HFFc6 (cell line): ENCODE data around the gene OSBPL2. TPM values are rescaled to one million over a fixed set of nuclear protein-coding genes. Genes with fewer than 3 reads are reported as not detected.

Experiments used
- DNase-seq: peaks from one replicate; pipeline ENCODE4 v3.0.0-alpha.2; 2018
- H3K27ac Mint-ChIP-seq: 2 replicates; pipeline ENCODE4 v1.8.0; 2020; ENCODE audit warnings: mild to moderate bottlenecking, mixed read lengths
- H3K27me3 Mint-ChIP-seq: 2 replicates; pipeline ENCODE4 v1.8.0; 2021; ENCODE audit warnings: mild to moderate bottlenecking, moderate library complexity, mixed read lengths; ENCODE audit not compliant: insufficient read depth
- H3K36me3 Mint-ChIP-seq: 2 replicates; pipeline ENCODE4 v1.8.0; 2021; ENCODE audit warnings: low read depth, mixed read lengths
- H3K4me1 Mint-ChIP-seq: 2 replicates; pipeline ENCODE4 v1.8.0; 2020; ENCODE audit warnings: low read depth, mixed read lengths
- H3K4me3 Mint-ChIP-seq: 2 replicates; pipeline ENCODE4 v1.8.0; 2020; ENCODE audit warnings: mild to moderate bottlenecking, moderate library complexity, mixed read lengths
- H3K9me3 Mint-ChIP-seq: 2 replicates; pipeline ENCODE4 v1.8.0; 2020; ENCODE audit warnings: mild to moderate bottlenecking, mixed read lengths
- total RNA-seq, 6 experiments: library from RNA; stranded (reverse); fragmentation: NEBNext Ultra II Directional; extraction: Animal tissue kit (Norgen Biotek cat#: 25700); gene quantifications; 2 replicates in 1 of 6; 3 replicates in 5 of 6; pipeline ENCODE4 v1.2.3, GENCODE V29; 2021
- TF ChIP-seq, protein P1 (sequence below): fragments of 200-600 bp; sonication (generic); IDR thresholded peaks from 2 replicates; pipeline ENCODE4 v1.5.0; 2021; ENCODE audit warnings: antibody characterized with exemption, mild to moderate bottlenecking

Gene OSBPL2
- total RNA-seq, 6 experiments from 2014 or later, result 32.2 to 37.6 (median 33.5) TPM

DNA sequence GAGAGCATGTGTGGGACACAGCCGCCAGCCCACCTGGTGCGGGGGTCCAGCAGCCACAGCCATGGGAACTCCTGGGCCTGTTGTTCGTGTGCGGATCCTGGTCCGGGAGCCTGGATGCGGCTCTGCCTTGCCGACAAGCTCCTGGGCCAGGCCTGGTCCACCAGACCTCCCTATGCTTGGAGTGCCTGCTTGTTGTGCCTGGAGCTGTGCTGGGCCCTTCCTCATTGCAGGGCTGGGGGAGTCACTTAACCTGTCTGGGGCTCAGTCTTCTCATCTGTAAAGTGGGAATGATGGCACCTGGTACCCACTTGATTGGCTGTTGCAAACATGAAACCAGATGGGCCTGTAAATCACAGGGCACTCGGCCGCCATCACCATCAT is 2.6 kb upstream of the OSBPL2 start:
- Mint-ChIP-seq H3K27ac (no peak overlapping the region), H3K9me3 (peaks cover 4% of the 10 kb centered on the region; the same call in 1 of the 2 replicates), H3K4me1 (peaks cover 12% of the 10 kb centered on the region), H3K36me3 (no peaks in the 10 kb centered on the region), H3K4me3 (no peak overlapping the region), H3K27me3 (peaks cover 4% of the 10 kb centered on the region)
- TF ChIP-seq, protein P1, sequence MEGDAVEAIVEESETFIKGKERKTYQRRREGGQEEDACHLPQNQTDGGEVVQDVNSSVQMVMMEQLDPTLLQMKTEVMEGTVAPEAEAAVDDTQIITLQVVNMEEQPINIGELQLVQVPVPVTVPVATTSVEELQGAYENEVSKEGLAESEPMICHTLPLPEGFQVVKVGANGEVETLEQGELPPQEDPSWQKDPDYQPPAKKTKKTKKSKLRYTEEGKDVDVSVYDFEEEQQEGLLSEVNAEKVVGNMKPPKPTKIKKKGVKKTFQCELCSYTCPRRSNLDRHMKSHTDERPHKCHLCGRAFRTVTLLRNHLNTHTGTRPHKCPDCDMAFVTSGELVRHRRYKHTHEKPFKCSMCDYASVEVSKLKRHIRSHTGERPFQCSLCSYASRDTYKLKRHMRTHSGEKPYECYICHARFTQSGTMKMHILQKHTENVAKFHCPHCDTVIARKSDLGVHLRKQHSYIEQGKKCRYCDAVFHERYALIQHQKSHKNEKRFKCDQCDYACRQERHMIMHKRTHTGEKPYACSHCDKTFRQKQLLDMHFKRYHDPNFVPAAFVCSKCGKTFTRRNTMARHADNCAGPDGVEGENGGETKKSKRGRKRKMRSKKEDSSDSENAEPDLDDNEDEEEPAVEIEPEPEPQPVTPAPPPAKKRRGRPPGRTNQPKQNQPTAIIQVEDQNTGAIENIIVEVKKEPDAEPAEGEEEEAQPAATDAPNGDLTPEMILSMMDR, result no peak
- no peak for DNase-seq

DNA sequence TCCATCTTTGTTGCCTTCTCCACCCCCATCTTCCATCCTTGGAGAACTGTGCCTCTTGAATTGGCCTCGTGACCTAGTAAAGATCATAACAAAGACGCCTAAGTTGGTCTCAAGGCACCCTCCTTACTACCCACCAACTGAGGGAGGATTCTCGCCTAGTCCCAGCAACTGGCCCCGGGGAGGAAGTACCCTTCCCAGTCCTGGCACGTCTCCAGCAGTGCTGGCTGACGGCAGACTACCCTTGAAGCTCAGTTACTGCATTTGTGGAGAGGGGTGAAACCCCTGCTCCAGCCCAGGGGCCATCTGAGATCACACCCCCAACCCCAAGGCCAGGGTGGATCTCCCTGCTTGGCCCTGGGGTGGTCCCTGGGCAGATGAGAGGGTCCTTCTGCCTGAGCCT is 2.1 kb upstream of the OSBPL2 start:
- TF ChIP-seq, protein P1, result no peak
- Mint-ChIP-seq H3K4me3 (no peak overlapping the region), H3K36me3 (no peaks in the 10 kb centered on the region), H3K27me3 (peaks cover 4% of the 10 kb centered on the region), H3K4me1 (peaks cover 12% of the 10 kb centered on the region), H3K27ac (no peak overlapping the region), H3K9me3 (peaks cover 4% of the 10 kb centered on the region; the same call in 1 of the 2 replicates)
- DNase-seq, result no peak

DNA sequence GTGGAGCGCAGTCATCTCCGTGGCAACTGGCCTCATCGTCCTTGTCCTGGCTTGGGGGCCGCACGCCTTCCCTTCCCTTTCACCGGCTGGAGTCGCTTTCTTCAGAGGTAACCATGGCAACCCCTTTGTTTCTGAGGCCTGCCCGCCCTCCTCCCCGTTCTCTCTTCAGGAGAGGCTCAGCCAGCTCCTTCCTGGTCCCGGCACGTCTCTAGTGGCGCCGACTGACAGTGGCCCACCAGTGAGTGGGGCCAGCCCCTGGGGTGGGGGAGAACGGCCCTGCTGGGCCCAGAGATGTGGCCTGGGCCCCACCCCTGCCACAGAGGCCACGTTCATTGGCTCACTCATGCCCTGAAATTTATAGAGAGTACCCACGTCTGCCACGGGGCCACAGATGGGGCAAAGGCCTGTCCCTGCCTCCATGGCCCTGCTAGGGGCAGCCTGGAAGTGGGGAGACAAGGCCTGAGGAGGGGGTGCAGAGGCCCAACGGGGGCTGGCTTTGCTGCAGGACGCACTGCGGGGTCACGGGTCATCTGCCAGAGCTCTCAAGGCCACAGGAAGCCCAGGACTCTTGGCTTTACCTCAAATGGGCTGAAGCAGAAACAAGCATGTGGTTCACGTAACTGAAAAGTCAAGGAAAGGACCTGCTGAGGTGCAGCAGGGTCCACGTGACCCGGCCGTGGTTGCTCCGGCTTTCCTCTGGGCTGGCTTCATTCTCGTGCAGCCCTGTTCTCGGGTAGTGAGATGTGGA is 1.4 kb upstream of the OSBPL2 start:
- H3K4me3 Mint-ChIP-seq, result no peak overlapping the region
- H3K27me3 Mint-ChIP-seq, result peaks cover 4% of the 10 kb centered on the region
- no peaks in the 10 kb centered on the region for H3K36me3 Mint-ChIP-seq
- H3K4me1 Mint-ChIP-seq, result peaks cover 12% of the 10 kb centered on the region
- TF ChIP-seq, protein P1, result no peak
- peaks cover 4% of the 10 kb centered on the region; the same call in 1 of the 2 replicates for H3K9me3 Mint-ChIP-seq
- H3K27ac Mint-ChIP-seq, result no peak overlapping the region
- no peak for DNase-seq

DNA sequence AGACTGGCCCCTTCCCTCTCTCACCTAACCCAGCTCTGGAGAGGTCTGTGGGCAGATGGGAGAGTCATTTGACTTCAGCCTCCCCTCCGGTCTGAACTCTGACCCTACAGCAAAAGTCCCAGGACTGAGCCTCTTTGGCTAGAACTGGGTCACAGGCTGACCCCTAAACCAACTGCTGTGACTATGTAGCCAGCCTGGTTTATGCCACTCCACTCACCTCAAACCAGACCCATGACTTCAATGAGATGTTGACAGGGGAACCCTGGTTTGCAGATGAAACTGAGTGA is 864 bp upstream of the OSBPL2 start:
- Mint-ChIP-seq H3K36me3 (peaks cover under 1% of the 10 kb centered on the region; the same call in 1 of the 2 replicates), H3K4me1 (peaks cover 12% of the 10 kb centered on the region), H3K27me3 (peaks cover 4% of the 10 kb centered on the region), H3K27ac (no peak overlapping the region), H3K4me3 (peak overlapping the region; percentile 85), H3K9me3 (peaks cover 4% of the 10 kb centered on the region; the same call in 1 of the 2 replicates)
- TF ChIP-seq, protein P1, result no peak
- no peak for DNase-seq

DNA sequence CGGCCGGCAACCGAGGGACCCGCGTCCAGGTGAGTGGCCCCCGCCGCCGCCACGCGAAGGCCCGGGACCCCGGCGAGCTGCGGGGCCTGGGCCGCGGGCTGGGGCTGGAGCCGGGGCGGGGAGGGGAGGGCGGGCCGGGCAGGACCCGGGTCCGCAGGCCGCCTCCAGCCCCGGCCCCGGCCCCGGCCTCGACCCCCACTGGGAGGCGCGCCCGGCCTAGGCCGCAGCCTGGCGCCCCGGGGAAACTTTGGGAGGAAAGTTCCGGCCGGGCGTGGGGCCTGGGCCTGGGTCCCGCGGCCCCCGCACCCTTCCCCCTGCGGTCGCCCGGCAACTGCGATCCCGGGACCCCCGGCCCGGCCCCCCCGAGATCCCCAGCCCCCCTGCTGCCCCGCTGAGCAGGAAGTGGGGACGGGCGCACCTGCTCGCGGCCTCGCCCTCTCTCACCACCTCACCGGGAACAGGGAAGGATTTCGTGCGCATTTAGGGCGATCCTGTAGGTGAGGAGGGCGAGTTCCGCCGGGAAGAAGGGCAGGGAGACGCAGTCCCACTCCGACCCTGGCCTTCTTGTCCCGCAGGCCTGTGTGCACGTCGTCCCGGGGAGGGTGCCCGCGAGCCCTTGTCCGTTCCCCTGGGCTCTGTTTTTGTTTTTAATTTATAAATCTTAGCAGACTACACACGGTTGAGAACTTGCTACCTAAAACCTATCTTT is 402 bp downstream of the OSBPL2 start:
- peaks cover 5% of the 10 kb centered on the region; the same call in 1 of the 2 replicates for H3K36me3 Mint-ChIP-seq
- DNase-seq, result no peak
- peak overlapping the region; percentile 90 for H3K4me3 Mint-ChIP-seq
- peak overlapping the region; percentile 78 for H3K27ac Mint-ChIP-seq
- H3K27me3 Mint-ChIP-seq, result peaks cover 3% of the 10 kb centered on the region
- TF ChIP-seq, protein P1, result no peak
- peaks cover 2% of the 10 kb centered on the region; the same call in 1 of the 2 replicates for H3K9me3 Mint-ChIP-seq
- H3K4me1 Mint-ChIP-seq, result peaks cover 12% of the 10 kb centered on the region
